Bronchial epithelial cell (primary cell): ENCODE results near the gene NPNT. TPM values are rescaled to one million over a fixed set of nuclear protein-coding genes. Genes with fewer than 3 reads are reported as not detected.

Experiments
- DNase-seq: peaks from one replicate; pipeline ENCODE4 v3.0.0-alpha.2; 2010; ENCODE audit warnings: low read depth
- FAIRE-seq: peaks from 2 replicates; lab custom pipeline; 2011; peaks lifted over from hg19 to GRCh38; lab: Jason Lieb, UNC
- H3K27me3 ChIP-seq: 2 replicates; pipeline ENCODE4 v1.5.1; 2011; ENCODE audit warnings: low read length; ENCODE audit not compliant: control insufficient read depth, insufficient read depth
- H3K36me3 ChIP-seq: 2 replicates; pipeline ENCODE4 v1.5.1; 2011; ENCODE audit warnings: low read length; ENCODE audit not compliant: control insufficient read depth, insufficient read depth
- H3K4me3 ChIP-seq: 2 replicates; pipeline ENCODE4 v1.5.1; 2011; ENCODE audit warnings: mild to moderate bottlenecking, low read depth, low read length, control low read depth
- total RNA-seq: library from RNA; depleted of rRNA; stranded (reverse); fragments of >200 nt; gene quantifications from 2 replicates; pipeline ENCODE4 v1.2.1, GENCODE V29; 2014
- TF ChIP-seq, protein P1 (sequence below): IDR thresholded peaks from 2 replicates; pipeline ENCODE4 v1.5.1; 2011; ENCODE audit warnings: mild to moderate bottlenecking, moderate library complexity, low read length, control low read depth, inconsistent platforms; ENCODE audit not compliant: insufficient read depth, severe bottlenecking

The NPNT gene
- total RNA-seq, 1 donor from 2014 or later: 1.1 TPM

DNA sequence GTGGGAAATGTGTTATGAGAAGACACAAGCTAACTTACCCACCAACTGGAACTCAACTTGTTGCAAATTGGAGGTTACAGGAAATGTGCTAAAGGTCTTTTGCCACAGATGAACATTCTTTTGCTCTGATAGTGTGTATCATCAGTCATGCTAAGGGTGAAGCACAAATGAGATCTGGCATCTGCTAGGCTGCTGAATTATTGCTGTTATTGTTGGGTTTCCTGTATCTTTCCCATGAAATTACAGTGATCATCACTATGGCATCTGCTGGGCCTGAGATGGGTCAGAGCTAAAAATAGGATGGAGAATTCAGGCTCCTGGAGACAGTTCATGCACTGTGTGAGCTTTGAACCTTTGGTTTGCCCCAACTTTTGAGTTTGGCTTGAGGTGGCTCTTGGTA lies 124.5 kb downstream of the NPNT start:
- DNase-seq (no peak), FAIRE-seq (no peak)
- Histone ChIP-seq H3K36me3 (no peaks in the 10 kb centered on the region), H3K27me3 (no peaks in the 10 kb centered on the region), H3K4me3 (no peak overlapping the region)
- TF ChIP-seq, protein P1, sequence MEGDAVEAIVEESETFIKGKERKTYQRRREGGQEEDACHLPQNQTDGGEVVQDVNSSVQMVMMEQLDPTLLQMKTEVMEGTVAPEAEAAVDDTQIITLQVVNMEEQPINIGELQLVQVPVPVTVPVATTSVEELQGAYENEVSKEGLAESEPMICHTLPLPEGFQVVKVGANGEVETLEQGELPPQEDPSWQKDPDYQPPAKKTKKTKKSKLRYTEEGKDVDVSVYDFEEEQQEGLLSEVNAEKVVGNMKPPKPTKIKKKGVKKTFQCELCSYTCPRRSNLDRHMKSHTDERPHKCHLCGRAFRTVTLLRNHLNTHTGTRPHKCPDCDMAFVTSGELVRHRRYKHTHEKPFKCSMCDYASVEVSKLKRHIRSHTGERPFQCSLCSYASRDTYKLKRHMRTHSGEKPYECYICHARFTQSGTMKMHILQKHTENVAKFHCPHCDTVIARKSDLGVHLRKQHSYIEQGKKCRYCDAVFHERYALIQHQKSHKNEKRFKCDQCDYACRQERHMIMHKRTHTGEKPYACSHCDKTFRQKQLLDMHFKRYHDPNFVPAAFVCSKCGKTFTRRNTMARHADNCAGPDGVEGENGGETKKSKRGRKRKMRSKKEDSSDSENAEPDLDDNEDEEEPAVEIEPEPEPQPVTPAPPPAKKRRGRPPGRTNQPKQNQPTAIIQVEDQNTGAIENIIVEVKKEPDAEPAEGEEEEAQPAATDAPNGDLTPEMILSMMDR: no peak

Other genes with a start within 250 kb of the NPNT start
- 24.7 and 30.0 TPM in 2 replicates for gene INTS12, start 186.8 kb upstream of the NPNT start, total RNA-seq
- 13.7 and 17.1 TPM in 2 replicates for gene GSTCD, start 186.7 kb upstream of the NPNT start, total RNA-seq